ENCODE results near the gene PROM1. TPM values are rescaled to one million over a fixed set of nuclear protein-coding genes. Genes with fewer than 3 reads are reported as not detected.

The PROM1 gene
- total and polyA plus RNA-seq, 9 of the 15 experiments (the other 6 are each of a cell fraction or from before 2014, with no cell fraction given), result 0.05 TPM; not detected in 8

DNA sequence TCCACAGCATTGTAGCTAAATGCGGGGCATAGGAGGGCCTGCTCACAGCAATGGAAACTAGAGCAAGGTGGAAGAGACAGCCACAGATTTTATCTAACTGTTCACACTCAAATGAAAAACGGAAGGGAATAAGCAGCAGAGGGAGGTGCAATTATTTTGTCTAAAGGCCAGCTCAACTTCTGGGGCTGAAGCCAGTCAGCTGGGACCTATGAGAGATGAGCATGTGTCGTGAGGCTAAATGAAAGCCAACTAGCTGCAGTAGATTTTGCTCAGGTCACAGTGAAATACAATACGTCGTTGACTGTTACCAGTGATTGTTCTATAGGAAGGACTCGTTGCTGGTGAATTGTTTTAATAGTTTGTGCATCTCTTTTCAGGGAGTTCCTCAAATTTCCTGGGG, 94.4 kb downstream of the PROM1 start:
- no peak for DNase-seq (ENCODE audit: extremely low read depth in 1 of 4, low spot score in 3 of 4)
- CTCF ChIA-PET (ENCODE audit: low intra/inter-chr PET ratio), result no interaction called here
- Histone ChIP-seq H3K36me3 (ENCODE audit: control insufficient read depth, insufficient read depth, low read length) (no peaks in the 10 kb centered on the region), H3K9me3 (replicated peaks; ENCODE audit: control insufficient read depth, insufficient read depth, low read depth, low read length) (no peaks in the 10 kb centered on the region), H3K27ac (ENCODE audit: extremely low read depth, low read depth, low read length) (no peak overlapping the region), H2AFZ (ENCODE audit: low read depth, low read length) (no peak overlapping the region), H3K9ac (ENCODE audit: insufficient read depth in 1 of 2, low read depth in 2 of 2, low read length in 2 of 2) (no peak overlapping the region), H3K4me3 (no peak overlapping the region), H4K20me1 (replicated peaks; ENCODE audit: control insufficient read depth, insufficient read depth, low read length) (no peaks in the 10 kb centered on the region), H3K79me2 (ENCODE audit: control insufficient read depth, insufficient read depth, low read length) (no peaks in the 10 kb centered on the region), H3K4me1 (replicated peaks in 1 of 2; ENCODE audit: control insufficient read depth in 2 of 2, insufficient read depth in 2 of 2, low read length in 2 of 2) (no peaks in the 10 kb centered on the region), H3K9me1 (ENCODE audit: control insufficient read depth, insufficient read depth, low read length) (no peaks in the 10 kb centered on the region), H3K4me2 (ENCODE audit: insufficient read depth, low read length) (no peak overlapping the region), H3K27me3 (ENCODE audit: control insufficient read depth in 2 of 2, insufficient read depth in 2 of 2, low read length in 2 of 2) (peaks cover 3 to 24% of the 10 kb centered on the region in 2 experiments; a peak in 3 of 5 replicates)
- WGBS (ENCODE audit: insufficient coverage, low coverage, missing lambda C conversion rate), result 0% methylated on average over 6 of the region's 6 CpGs
- intact Hi-C loops (cut with micrococcal nuclease) (no loop called here), in situ Hi-C loops (cut with MboI) (no loop called here)
- no peak for FAIRE-seq
- ATAC-seq, result no peak
- POLR2A ChIA-PET, result interaction anchor here (0.6 kb wide), 1 partner anchor 8 kb away, joined by 4 read pairs; no protein-coding TSS in a partner anchor
- BruUV-seq (replicated peaks), result no TSS peak
- TF ChIP-seq THRA (IDR thresholded peaks at IDR 0.05) (no peak), ZBTB1 (CRISPR knock-in tag; IDR thresholded peaks at IDR 0.05; ENCODE audit: borderline replicate concordance, low read depth) (no peak), SMAD2 (IDR thresholded peaks at IDR 0.05; ENCODE audit: low read depth, low read length) (no peak), BMI1 (IDR thresholded peaks at IDR 0.05; ENCODE audit: low read length) (no peak), KDM5B (IDR thresholded peaks at IDR 0.05; ENCODE audit: insufficient replicate concordance, low read depth, low read length) (no peak)
- TF ChIP-seq, protein P1, sequence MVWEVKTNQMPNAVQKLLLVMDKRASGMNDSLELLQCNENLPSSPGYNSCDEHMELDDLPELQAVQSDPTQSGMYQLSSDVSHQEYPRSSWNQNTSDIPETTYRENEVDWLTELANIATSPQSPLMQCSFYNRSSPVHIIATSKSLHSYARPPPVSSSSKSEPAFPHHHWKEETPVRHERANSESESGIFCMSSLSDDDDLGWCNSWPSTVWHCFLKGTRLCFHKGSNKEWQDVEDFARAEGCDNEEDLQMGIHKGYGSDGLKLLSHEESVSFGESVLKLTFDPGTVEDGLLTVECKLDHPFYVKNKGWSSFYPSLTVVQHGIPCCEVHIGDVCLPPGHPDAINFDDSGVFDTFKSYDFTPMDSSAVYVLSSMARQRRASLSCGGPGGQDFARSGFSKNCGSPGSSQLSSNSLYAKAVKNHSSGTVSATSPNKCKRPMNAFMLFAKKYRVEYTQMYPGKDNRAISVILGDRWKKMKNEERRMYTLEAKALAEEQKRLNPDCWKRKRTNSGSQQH (CRISPR knock-in tag; IDR thresholded peaks at IDR 0.05), result no peak

Measured in K562 (cell line).